IPS-20b (cell line): ENCODE results near the gene ADK.
A peak's percentile ranks its signal among the peaks of the same experiment; 100 is the strongest.
"Not testable (repeated sequence)": the region's sequence is repeated elsewhere in the genome, so short reads cannot be mapped to it uniquely, and the experiment has no call there.

Experiments
- H3K27ac ChIP-seq: one replicate; pipeline ENCODE4 v1.5.1; 2013; ENCODE audit warnings: low read length
- H3K27me3 ChIP-seq: 2 replicates; pipeline ENCODE4 v1.6.1; 2013; ENCODE audit warnings: mild to moderate bottlenecking, low read length, inconsistent platforms; ENCODE audit not compliant: insufficient read depth
- H3K36me3 ChIP-seq: 2 replicates; pipeline ENCODE4 v1.6.1; 2013; ENCODE audit warnings: low read depth, mild to moderate bottlenecking, inconsistent platforms, low read length, moderate library complexity; ENCODE audit not compliant: insufficient read depth
- H3K4me1 ChIP-seq: 2 replicates; pipeline ENCODE4 v1.6.1; 2013; ENCODE audit warnings: mild to moderate bottlenecking, control low read depth, inconsistent platforms, low read length, moderate library complexity; ENCODE audit not compliant: insufficient read depth
- H3K4me3 ChIP-seq: 2 replicates; pipeline ENCODE4 v1.5.1; 2013; ENCODE audit warnings: mild to moderate bottlenecking, low read length, inconsistent platforms
- H3K9ac ChIP-seq: 2 replicates; pipeline ENCODE4 v1.6.1; 2013; ENCODE audit warnings: low read depth, mild to moderate bottlenecking, inconsistent platforms, low read length, moderate library complexity
- H3K9me3 ChIP-seq: 2 replicates; pipeline ENCODE4 v1.6.1; 2013; ENCODE audit warnings: mild to moderate bottlenecking, low read depth, low read length, inconsistent platforms; ENCODE audit not compliant: insufficient read depth

Gene ADK

DNA sequence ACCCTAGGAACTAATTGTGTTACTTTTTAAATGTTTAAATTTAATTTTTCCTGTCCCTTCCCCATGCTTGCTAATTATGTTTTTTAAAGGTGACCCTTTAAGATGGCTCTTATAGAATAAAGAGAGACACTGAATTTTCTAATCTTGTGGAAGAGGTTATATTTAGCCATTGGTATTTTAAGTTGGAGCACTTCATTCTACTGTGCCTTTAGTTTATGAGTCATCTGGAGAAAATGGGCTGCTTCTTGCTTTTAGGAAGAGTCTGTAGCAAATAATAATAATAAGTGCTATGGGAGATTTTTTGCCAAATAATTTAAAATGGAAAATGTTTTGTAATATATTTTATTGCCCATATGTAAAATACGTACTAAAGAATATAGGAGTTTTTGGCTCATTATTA, 139.7 kb downstream of the ADK start:
- no peak overlapping the region for H3K9ac ChIP-seq
- H3K36me3 ChIP-seq: no peaks in the 10 kb centered on the region
- no peak overlapping the region for H3K4me3 ChIP-seq
- no peaks in the 10 kb centered on the region for H3K9me3 ChIP-seq
- no peaks in the 10 kb centered on the region for H3K27me3 ChIP-seq
- H3K27ac ChIP-seq: no peak overlapping the region
- H3K4me1 ChIP-seq: no peaks in the 10 kb centered on the region

- no peak overlapping the region for H3K4me3 ChIP-seq
- no peak overlapping the region for H3K9ac ChIP-seq
- no peaks in the 10 kb centered on the region for H3K36me3 ChIP-seq
Measured at GRCh38 chr10:74292871-74293427, 141.9 kb downstream of the ADK start.

GRCh38 chr10:74293686-74294371, 142.8 kb downstream of the ADK start:
- Histone ChIP-seq H3K4me3 (no peak overlapping the region), H3K9ac (no peak overlapping the region), H3K27me3 (no peaks in the 10 kb centered on the region), H3K27ac (no peak overlapping the region), H3K36me3 (no peaks in the 10 kb centered on the region), H3K4me1 (no peaks in the 10 kb centered on the region), H3K9me3 (no peaks in the 10 kb centered on the region)

More at GRCh38 chr10:74292871-74293427, 141.9 kb downstream of the ADK start:
- no peaks in the 10 kb centered on the region for H3K27me3 ChIP-seq
- no peaks in the 10 kb centered on the region for H3K9me3 ChIP-seq
- H3K4me1 ChIP-seq: no peaks in the 10 kb centered on the region
- no peak overlapping the region for H3K27ac ChIP-seq

- H3K27ac ChIP-seq: no peak overlapping the region
- no peaks in the 10 kb centered on the region for H3K36me3 ChIP-seq
- H3K9me3 ChIP-seq: no peaks in the 10 kb centered on the region
- no peaks in the 10 kb centered on the region for H3K4me1 ChIP-seq
- H3K9ac ChIP-seq: no peak overlapping the region
- H3K27me3 ChIP-seq: no peaks in the 10 kb centered on the region
- no peak overlapping the region for H3K4me3 ChIP-seq
Measured at GRCh38 chr10:74297389-74298080, 146.5 kb downstream of the ADK start.

DNA sequence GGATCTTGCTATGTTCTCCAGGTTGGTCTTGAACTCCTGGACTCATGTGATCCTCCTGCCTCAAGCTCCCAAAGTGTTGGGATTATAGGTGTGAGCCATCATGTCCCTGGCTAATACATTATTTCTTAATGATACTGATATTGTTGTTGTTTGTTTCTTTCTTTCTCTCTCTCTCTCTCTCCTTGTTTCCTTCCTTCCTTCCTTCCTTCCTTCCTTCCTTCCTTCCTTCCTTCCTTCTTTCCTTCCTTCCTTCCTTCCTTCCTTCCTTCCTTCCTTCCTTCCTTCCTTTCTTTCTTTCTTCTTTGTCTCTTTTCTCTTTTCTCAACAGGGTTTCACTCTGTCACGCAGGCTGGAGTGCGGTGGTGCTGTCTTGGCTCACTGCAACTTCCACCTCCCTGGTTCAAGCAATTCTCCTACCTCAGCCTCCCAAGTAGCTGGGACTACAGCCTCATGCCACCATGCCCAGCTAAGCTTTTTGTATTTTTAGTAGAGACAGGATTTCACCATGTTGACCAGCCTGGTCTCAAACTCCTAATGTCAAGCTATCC, 149.1 kb downstream of the ADK start:
- not testable (repeated sequence) for H3K36me3 ChIP-seq, H3K9me3 ChIP-seq, H3K27me3 ChIP-seq, H3K4me3 ChIP-seq, H3K4me1 ChIP-seq, H3K27ac ChIP-seq, H3K9ac ChIP-seq

- no peaks in the 10 kb centered on the region for H3K27me3 ChIP-seq
- H3K27ac ChIP-seq: no peak overlapping the region
- H3K4me1 ChIP-seq: no peaks in the 10 kb centered on the region
- H3K4me3 ChIP-seq: no peak overlapping the region
- no peak overlapping the region for H3K9ac ChIP-seq
- no peaks in the 10 kb centered on the region for H3K36me3 ChIP-seq
- H3K9me3 ChIP-seq: no peaks in the 10 kb centered on the region
Measured at GRCh38 chr10:74300666-74301065, 149.6 kb downstream of the ADK start.

DNA sequence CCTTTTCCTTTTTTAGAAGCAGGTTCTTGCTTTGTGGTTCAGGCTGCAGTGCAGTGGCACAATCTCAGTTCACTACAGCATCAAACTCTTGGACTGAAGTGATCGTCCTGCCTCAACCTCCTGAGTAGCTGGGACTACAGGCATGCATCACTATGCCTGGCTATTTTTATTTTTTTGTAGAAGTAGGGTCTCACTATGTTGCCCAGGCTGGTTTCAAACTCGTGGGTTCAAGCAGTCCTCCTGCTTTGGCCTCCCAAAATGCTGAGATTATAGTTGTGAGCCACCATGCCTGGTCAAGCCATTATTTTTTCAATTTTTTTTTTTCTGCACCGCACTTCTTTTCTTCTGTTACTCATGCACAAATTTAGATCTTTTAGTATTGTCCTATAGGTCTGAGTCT, 154.7 kb downstream of the ADK start:
- H3K27ac ChIP-seq: no peak overlapping the region
- no peak overlapping the region for H3K9ac ChIP-seq
- no peak overlapping the region for H3K4me3 ChIP-seq
- no peaks in the 10 kb centered on the region for H3K27me3 ChIP-seq
- H3K9me3 ChIP-seq: no peaks in the 10 kb centered on the region
- peaks cover 7% of the 10 kb centered on the region; the same call in 1 of the 2 replicates for H3K4me1 ChIP-seq
- no peaks in the 10 kb centered on the region for H3K36me3 ChIP-seq

DNA sequence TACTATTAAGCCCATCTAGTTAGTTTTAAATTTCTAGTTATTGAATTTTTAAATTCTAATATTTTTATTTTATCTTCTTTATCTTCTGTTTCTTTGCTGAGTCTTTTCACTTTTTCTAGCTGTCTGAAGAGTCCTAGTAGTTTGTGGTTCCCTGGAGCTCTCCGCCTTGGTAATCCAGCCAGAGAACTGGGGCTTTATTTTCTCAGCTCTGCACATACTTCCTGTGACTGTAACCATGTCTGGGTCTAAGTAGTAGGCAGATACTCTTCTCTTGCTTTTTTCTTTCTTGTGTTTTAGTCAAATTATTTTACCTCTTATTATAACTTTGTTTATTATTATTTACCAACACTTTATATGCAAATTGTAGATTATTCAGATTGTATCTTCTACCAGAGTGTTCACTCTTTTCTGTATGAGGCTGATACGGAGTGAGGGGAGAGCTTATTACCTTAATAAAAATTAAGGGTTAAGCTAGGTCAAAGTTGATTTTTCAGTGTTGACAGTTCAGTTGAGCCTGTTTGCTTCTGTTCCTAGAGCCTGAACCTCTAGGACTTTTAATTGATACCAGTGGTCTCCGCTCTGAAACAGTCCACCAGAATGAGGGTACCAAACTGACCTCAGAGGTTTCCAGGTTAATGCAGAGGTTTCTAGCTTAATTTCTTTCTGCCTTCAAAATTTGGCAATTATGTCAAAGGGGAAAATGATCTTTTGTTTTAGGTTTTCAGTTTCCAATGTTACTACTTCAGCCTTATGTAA, 155.4 kb downstream of the ADK start:
- no peak overlapping the region for H3K4me3 ChIP-seq
- no peak overlapping the region for H3K27ac ChIP-seq
- no peak overlapping the region for H3K9ac ChIP-seq
- H3K4me1 ChIP-seq: peaks cover 11% of the 10 kb centered on the region; the same call in 1 of the 2 replicates
- no peaks in the 10 kb centered on the region for H3K36me3 ChIP-seq
- no peaks in the 10 kb centered on the region for H3K27me3 ChIP-seq
- H3K9me3 ChIP-seq: no peaks in the 10 kb centered on the region

GRCh38 chr10:74307061-74307651, 156.1 kb downstream of the ADK start:
- no peak overlapping the region for H3K9ac ChIP-seq
- H3K27me3 ChIP-seq: no peaks in the 10 kb centered on the region
- H3K36me3 ChIP-seq: no peaks in the 10 kb centered on the region
- no peaks in the 10 kb centered on the region for H3K9me3 ChIP-seq
- H3K27ac ChIP-seq: no peak overlapping the region
- H3K4me3 ChIP-seq: no peak overlapping the region
- H3K4me1 ChIP-seq: peaks cover 11% of the 10 kb centered on the region; the same call in 1 of the 2 replicates

- Histone ChIP-seq H3K4me3 (peak overlapping the region; percentile 40), H3K4me1 (peaks cover 11% of the 10 kb centered on the region; the same call in 1 of the 2 replicates), H3K9me3 (no peaks in the 10 kb centered on the region), H3K9ac (peak overlapping the region; percentile 21; the same call in 1 of the 2 replicates), H3K27ac (peak overlapping the region; percentile 51), H3K27me3 (no peaks in the 10 kb centered on the region), H3K36me3 (no peaks in the 10 kb centered on the region)
Measured at GRCh38 chr10:74310652-74311257, 159.7 kb downstream of the ADK start.

DNA sequence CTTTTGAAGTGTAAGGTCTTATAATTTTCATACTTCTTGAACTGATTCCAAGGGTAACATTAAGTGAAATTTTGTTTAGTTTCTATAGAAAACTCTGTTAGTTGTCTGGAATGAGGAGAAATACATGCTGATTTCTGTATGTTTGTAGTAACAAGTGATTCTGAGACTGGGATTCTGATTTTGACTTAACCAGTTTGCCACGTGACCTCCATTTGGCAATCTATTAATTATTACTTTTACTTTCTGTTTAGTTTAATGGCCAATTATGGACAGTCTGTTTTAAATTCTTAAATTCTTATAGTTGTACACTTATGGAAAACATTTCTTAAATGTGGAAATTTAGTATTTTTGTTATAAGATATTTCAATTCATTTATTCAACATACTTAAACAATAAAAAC, 163.1 kb downstream of the ADK start:
- H3K9ac ChIP-seq: no peak overlapping the region

More for the DNA sequence above, 163.1 kb downstream of the ADK start:
- Histone ChIP-seq H3K9me3 (no peaks in the 10 kb centered on the region), H3K4me3 (no peak overlapping the region), H3K4me1 (peaks cover 11% of the 10 kb centered on the region; the same call in 1 of the 2 replicates), H3K27ac (no peak overlapping the region), H3K36me3 (no peaks in the 10 kb centered on the region), H3K27me3 (no peaks in the 10 kb centered on the region)
